ENCODE data around the gene PSEN1.

The PSEN1 gene

GRCh38 chr14:73231981-73232851 lies 95.9 kb downstream of the PSEN1 start:
- no peak overlapping the region for H3K4me3 ChIP-seq (ENCODE audit: control insufficient read depth, low read depth, low read length)
- peak; percentile 16 for TF ChIP-seq CTCF (conservative IDR thresholded peaks at IDR 0.05; ENCODE audit: control insufficient read depth, insufficient read depth, low read depth, low read length)
- DNase-seq (ENCODE audit: low read depth): no peak

DNA sequence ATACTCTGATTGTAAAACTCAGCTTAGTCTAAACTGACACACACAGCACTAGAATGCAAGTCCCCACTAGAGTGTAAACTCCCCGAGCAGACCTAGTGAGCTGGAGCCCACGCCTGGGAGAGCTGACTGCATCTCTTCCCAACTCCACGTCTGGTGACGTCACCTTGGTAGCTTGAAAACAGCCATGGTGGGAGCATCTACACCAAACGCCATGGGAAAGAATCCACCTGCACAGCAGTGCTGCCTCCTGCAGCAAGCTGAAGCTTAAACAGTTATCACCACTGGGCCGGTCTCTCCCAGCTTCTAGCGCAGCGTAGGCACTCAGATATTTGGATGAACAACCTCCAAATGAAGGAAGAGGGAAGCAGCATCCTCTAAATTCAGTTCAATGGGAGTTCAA lies 96.7 kb downstream of the PSEN1 start:
- peak; percentile 35 for DNase-seq (ENCODE audit: low read depth)
- H3K4me3 ChIP-seq (ENCODE audit: control insufficient read depth, low read depth, low read length): no peak overlapping the region
- TF ChIP-seq CTCF (conservative IDR thresholded peaks at IDR 0.05; ENCODE audit: control insufficient read depth, insufficient read depth, low read depth, low read length): no peak

GRCh38 chr14:73233564-73233963 lies 97.3 kb downstream of the PSEN1 start:
- TF ChIP-seq CTCF (conservative IDR thresholded peaks at IDR 0.05; ENCODE audit: control insufficient read depth, insufficient read depth, low read depth, low read length): no peak
- DNase-seq (ENCODE audit: low read depth): no peak
- no peak overlapping the region for H3K4me3 ChIP-seq (ENCODE audit: control insufficient read depth, low read depth, low read length)

DNA sequence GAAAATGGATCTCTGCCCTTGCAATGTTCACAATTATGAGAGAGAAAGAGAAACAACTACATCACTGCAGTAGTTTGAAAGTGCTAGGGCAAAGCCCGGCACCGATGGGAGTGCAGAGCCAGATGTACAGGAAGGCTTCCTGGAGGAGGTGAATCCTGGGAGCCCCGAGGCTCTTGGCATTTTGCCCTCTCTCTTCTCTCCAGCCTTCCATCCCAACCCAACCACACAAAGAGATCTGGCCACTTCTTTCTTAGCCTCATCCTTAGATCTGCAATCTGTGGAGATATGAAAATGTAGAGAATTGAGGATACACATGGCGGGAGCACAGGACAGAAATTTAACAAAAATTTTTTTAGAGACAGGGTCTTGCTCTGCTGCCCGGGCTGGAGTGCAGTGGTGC lies 97.7 kb downstream of the PSEN1 start:
- H3K4me3 ChIP-seq (ENCODE audit: control insufficient read depth, low read depth, low read length): no peak overlapping the region
- TF ChIP-seq CTCF (conservative IDR thresholded peaks at IDR 0.05; ENCODE audit: control insufficient read depth, insufficient read depth, low read depth, low read length): no peak
- no peak for DNase-seq (ENCODE audit: low read depth)

GRCh38 chr14:73234586-73235394 lies 98.5 kb downstream of the PSEN1 start:
- no peak for DNase-seq (ENCODE audit: low read depth)
- no peak overlapping the region for H3K4me3 ChIP-seq (ENCODE audit: control insufficient read depth, low read depth, low read length)
- no peak for TF ChIP-seq CTCF (conservative IDR thresholded peaks at IDR 0.05; ENCODE audit: control insufficient read depth, insufficient read depth, low read depth, low read length)

GRCh38 chr14:73235531-73236155 lies 99.3 kb downstream of the PSEN1 start:
- peak; percentile 21 for DNase-seq (ENCODE audit: low read depth)
- H3K4me3 ChIP-seq (ENCODE audit: control insufficient read depth, low read depth, low read length): no peak overlapping the region
- TF ChIP-seq CTCF (conservative IDR thresholded peaks at IDR 0.05; ENCODE audit: control insufficient read depth, insufficient read depth, low read depth, low read length): no peak
